Activated naive CD8-positive, alpha-beta T cell treated with anti-CD3 and anti-CD28 coated beads, Interleukin-2, amount 50 U/mL, for 24 hours (primary cell): ENCODE data around the gene MYO5B.
A peak's percentile ranks its signal among the peaks of the same experiment; 100 is the strongest.

Source experiments
- ATAC-seq: fragments of 150-1000 bp; cut with Tn5 transposase; one replicate; pipeline ENCODE4 v1.10.0; 2021
- DNase-seq: peaks from one replicate; pipeline ENCODE4 v3.0.0; 2021
- H3K27ac Mint-ChIP-seq: one replicate; pipeline ENCODE4 v1.8.0; 2021; ENCODE audit warnings: mild to moderate bottlenecking, mixed read lengths
- H3K27me3 Mint-ChIP-seq: one replicate; pipeline ENCODE4 v1.8.0; 2021; ENCODE audit warnings: mixed read lengths
- H3K36me3 Mint-ChIP-seq: one replicate; pipeline ENCODE4 v1.8.0; 2021; ENCODE audit warnings: low read depth, mixed read lengths
- H3K4me1 Mint-ChIP-seq: one replicate; pipeline ENCODE4 v1.8.0; 2021; ENCODE audit warnings: mixed read lengths
- H3K4me3 Mint-ChIP-seq: one replicate; pipeline ENCODE4 v1.8.0; 2021; ENCODE audit warnings: mild to moderate bottlenecking, moderate library complexity, mixed read lengths
- H3K9me3 Mint-ChIP-seq: one replicate; pipeline ENCODE4 v1.8.0; 2021; ENCODE audit warnings: mixed read lengths

MYO5B gene

DNA sequence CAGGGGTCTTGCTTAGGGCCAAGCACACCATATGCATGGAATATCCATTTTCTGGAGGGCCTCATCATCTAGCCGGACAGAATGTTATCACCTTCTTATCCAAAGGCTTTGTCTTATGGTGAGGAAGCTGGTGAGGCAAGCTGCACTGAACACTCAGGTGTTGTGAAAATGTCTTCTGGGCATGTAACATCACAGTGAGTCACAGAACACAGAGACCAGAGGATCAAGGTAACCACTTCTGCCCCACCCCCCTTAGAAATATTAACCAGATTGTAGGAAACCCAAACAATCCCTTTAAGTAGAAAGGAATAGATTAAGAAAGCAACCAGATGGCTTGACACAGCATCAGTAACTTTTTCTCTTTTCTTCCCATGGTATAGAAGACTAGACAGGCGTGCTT is 51.1 kb downstream of the MYO5B start:
- ATAC-seq (no peak), DNase-seq (no peak)
- H3K9me3 Mint-ChIP-seq = no peaks in the 10 kb centered on the region
- H3K27me3 Mint-ChIP-seq = peaks cover 19% of the 10 kb centered on the region
- H3K4me1 Mint-ChIP-seq = no peaks in the 10 kb centered on the region
- no peaks in the 10 kb centered on the region for H3K36me3 Mint-ChIP-seq
- H3K27ac Mint-ChIP-seq = no peak overlapping the region
- no peak overlapping the region for H3K4me3 Mint-ChIP-seq

DNA sequence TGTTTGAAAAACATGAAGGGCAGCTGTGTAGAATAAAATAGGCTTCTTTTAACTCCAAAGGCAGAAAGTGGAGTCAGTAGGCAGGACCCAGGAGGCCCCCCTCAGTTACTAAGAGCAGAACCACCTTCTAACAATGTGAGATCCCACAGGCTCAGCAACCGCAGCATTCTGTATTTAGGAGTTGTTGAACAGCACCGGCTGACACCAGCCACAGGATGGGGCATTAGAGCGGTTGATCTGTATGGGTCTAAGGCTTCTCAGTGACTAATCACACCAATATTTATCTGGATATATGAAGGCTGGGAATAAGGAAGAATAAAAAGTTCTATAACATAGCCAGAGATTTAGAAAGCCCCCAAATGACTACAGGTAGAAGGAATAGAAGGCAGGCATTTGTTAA is 51.7 kb downstream of the MYO5B start:
- DNase-seq (no peak), ATAC-seq (no peak)
- Mint-ChIP-seq H3K9me3 (no peaks in the 10 kb centered on the region), H3K4me1 (peaks cover 3% of the 10 kb centered on the region), H3K27me3 (peaks cover 19% of the 10 kb centered on the region), H3K4me3 (no peak overlapping the region), H3K36me3 (no peaks in the 10 kb centered on the region), H3K27ac (no peak overlapping the region)

DNA sequence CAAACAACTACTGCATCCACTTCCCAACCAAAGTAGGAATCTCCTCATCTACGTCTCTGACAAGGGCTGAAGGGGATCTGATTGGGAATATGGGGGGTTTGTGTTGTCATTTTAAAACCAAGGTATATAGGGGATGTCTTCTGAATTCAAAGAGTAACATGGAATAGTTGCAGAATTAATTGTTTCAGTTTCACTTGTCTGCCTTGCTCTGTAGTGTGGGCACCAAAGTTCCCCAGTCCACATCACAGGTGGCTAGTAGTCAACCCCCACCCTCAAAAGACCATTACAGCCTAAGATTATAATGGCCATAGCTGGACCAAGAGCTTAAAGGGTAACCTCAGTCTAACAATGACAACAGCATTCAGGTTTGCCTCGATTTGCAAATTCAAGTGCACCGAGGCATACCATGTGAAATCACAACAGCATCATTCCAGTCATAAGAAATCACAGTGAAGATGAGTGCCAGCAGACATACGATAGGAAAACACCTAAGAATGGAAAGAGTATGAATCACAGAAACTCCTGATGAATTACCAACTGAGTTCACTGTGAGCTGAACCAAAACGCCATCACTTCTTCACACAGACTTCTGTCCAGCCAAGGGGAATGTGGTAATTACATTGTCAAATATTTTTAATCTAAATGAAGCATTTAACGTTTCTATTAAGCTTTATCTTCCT is 52.4 kb downstream of the MYO5B start:
- H3K36me3 Mint-ChIP-seq = no peaks in the 10 kb centered on the region
- H3K4me3 Mint-ChIP-seq = no peak overlapping the region
- H3K27ac Mint-ChIP-seq = no peak overlapping the region
- peak; percentile 40 for ATAC-seq
- peaks cover 3% of the 10 kb centered on the region for H3K4me1 Mint-ChIP-seq
- H3K27me3 Mint-ChIP-seq = peaks cover 23% of the 10 kb centered on the region
- peaks cover 2% of the 10 kb centered on the region for H3K9me3 Mint-ChIP-seq
- DNase-seq = no peak

DNA sequence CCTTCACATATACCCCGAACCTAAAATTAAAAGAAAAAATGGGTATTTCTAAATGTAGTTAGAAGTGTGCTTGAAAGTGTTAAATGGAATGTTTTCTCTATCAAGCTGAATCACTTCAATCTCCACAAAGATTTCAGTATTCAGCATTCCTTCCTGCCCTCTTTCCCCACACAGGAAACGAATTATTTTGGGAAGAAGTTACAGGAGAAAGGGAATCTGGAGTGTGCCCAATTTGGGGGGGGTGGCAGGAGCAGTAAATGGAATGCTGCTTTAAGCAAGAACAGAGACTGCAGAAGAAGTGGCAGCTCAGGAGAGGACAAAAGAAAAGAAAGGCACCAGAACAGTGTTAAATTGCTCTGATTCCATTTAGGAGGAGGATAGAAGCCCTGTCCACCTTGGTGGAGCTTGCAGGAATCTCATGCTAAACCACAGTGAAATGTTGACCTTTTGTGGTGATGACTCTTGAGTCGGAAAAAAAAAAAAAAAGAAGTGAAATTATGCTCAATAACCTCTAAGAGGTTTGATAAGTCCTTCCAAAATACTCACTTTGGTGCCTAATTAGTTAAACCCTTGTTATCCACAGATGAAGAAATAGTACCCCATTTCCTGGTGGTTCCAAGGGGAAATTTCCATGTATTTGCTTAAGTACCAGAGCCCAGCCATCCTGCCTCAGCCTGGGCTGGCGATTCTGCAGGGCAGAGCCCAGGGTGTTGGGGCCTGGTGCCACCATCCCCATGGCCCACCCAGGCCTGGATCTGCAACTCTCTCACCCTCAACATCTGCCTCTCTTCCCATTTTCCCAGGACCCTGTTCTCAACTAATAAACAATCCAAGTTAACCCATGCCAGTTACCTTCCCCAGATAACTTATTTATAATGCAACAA is 56.5 kb downstream of the MYO5B start:
- ATAC-seq (no peak), DNase-seq (no peak)
- Mint-ChIP-seq H3K36me3 (no peaks in the 10 kb centered on the region), H3K9me3 (peaks cover 4% of the 10 kb centered on the region), H3K27ac (no peak overlapping the region), H3K4me1 (peaks cover 3% of the 10 kb centered on the region), H3K4me3 (no peak overlapping the region), H3K27me3 (peaks cover 25% of the 10 kb centered on the region)

DNA sequence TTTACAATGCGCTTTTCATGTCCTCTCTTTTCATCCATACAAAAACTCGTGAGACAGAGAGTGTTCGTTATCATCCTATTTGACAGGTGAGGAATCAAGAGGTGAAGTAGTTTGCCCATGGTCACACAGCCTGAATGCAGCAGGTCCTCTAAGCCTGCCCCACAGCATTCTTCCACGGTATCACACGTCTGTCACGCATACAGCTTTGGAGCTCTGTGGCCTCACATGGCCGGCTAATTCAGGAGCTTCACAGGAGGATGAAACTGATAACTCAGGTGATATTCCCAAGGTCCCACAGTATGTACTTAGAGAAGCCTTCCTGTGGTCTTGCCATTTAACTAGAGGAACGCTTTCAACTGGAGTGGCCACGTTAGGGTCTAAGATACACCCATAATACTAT is 59.0 kb downstream of the MYO5B start:
- Mint-ChIP-seq H3K4me1 (peaks cover 16% of the 10 kb centered on the region), H3K27ac (no peak overlapping the region), H3K4me3 (no peak overlapping the region), H3K27me3 (peaks cover 30% of the 10 kb centered on the region), H3K9me3 (peaks cover 4% of the 10 kb centered on the region), H3K36me3 (no peaks in the 10 kb centered on the region)
- ATAC-seq (no peak), DNase-seq (no peak)

DNA sequence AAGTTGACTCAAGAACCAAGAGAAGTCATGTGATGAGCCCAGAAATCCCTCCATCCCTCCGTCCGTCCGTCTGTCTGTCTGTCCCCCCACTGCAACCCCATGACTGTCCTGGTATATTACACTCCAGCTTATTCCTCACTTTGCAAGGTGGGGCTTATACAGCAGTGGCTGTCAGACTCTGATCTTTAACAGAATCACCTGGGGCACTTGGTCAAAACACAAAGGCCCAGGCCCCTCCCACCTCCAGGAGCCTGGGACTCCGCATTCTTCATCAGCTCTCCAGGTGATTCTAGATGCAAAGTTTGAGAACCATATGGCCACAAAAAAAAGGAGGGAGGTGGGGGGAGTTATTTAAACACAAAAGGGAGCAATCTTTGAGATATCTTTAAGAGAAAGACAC is 61.4 kb downstream of the MYO5B start:
- Mint-ChIP-seq H3K27me3 (peaks cover 39% of the 10 kb centered on the region), H3K9me3 (peaks cover 4% of the 10 kb centered on the region), H3K36me3 (no peaks in the 10 kb centered on the region), H3K4me3 (no peak overlapping the region), H3K4me1 (peaks cover 14% of the 10 kb centered on the region), H3K27ac (no peak overlapping the region)
- no peak for DNase-seq
- ATAC-seq = no peak

DNA sequence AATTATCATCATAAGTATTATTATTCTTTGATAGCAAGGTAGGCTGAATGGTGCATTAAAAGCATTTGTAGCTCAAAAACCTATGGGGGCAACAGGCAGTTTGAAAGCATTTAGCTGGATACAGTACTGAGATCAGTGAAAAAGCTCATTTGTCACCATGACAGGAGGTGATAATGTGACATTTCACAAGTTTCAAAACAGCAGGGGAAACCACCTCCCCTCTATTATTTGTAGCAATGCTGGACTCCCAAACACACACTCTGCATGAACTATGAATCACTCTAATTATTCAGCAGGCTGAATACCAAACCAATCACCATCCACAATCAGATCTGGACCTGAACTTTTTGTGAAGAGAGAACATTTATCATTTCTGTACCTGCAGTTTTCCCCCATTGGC is 63.4 kb downstream of the MYO5B start:
- DNase-seq (no peak), ATAC-seq (peak; percentile 98)
- no peak overlapping the region for H3K4me3 Mint-ChIP-seq
- H3K27me3 Mint-ChIP-seq = peaks cover 41% of the 10 kb centered on the region
- peaks cover 14% of the 10 kb centered on the region for H3K4me1 Mint-ChIP-seq
- no peak overlapping the region for H3K27ac Mint-ChIP-seq
- no peaks in the 10 kb centered on the region for H3K9me3 Mint-ChIP-seq
- no peaks in the 10 kb centered on the region for H3K36me3 Mint-ChIP-seq

DNA sequence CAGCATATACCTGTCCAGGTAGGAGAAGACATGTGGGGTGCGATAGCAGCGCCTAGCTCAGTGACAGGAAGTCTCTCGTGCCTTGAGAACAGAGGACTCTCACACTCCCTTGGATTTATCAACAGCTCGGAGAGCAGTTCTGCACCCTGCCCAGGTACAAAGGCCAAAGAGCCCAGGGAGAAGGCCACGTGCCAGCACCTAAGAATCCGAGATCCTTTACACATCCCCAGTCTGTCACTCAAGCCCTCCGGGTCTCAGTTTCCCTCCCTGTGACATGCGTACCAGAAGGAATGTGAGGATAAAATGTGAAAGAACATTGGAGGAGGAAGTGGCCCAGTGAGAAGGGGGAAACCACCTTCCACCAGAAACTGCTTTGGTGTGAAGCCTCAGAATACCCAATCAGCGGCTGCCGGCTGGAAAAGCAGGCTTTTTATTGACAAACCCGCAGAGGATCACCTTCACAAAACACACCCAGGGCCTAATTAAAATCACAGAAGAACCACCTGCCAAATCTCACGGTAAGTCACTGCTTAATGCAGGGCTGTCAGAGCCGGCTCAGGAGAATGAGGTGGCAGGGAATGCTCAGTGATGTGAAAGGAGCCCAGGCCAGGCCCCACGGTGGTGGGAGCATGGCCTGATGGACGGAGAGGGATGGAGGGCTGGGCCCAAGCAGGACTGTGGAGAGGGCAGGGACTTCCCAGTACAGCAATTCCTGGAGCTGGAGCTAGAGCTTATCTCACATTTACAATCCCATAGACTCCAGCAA is 66.3 kb downstream of the MYO5B start:
- Mint-ChIP-seq H3K36me3 (no peaks in the 10 kb centered on the region), H3K27ac (no peak overlapping the region), H3K4me1 (peaks cover 14% of the 10 kb centered on the region), H3K27me3 (peaks cover 35% of the 10 kb centered on the region), H3K4me3 (no peak overlapping the region), H3K9me3 (no peaks in the 10 kb centered on the region)
- ATAC-seq = no peak
- DNase-seq = no peak

DNA sequence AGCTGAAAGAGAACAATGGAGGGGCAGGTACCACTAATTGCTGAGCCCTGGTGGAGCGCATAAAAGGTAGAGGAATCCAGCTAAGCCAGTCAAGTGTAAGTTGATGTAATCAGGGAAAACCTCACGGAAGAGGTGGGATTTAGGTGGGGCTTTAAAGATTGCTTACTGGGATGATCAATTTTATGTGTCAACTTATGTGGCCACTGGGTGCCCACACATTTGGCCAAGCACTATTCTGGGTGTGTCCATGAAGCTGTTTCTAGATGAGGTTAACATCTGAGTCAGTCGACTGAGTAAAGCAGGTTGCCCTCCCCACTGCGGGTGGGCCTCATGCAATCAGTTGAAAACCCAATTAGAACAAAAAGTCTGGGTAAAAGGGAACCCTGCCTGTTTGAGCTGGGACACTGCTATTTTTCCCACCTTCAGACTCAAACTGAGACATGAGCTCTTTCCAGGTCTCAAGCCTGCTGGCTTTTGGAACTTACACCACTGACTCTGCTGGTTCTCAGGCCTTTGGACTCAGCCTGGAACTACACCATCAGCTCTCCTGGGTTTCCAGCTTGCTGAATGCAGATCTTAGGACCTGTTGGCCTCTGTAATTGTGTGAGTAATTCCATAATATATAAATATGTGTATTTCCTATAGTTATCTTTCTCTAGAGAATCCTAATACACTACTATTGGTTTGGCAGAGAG is 67.3 kb downstream of the MYO5B start:
- H3K36me3 Mint-ChIP-seq = no peaks in the 10 kb centered on the region
- H3K27me3 Mint-ChIP-seq = peaks cover 30% of the 10 kb centered on the region
- peaks cover 14% of the 10 kb centered on the region for H3K4me1 Mint-ChIP-seq
- no peaks in the 10 kb centered on the region for H3K9me3 Mint-ChIP-seq
- no peak overlapping the region for H3K27ac Mint-ChIP-seq
- no peak for ATAC-seq
- H3K4me3 Mint-ChIP-seq = no peak overlapping the region
- no peak for DNase-seq

DNA sequence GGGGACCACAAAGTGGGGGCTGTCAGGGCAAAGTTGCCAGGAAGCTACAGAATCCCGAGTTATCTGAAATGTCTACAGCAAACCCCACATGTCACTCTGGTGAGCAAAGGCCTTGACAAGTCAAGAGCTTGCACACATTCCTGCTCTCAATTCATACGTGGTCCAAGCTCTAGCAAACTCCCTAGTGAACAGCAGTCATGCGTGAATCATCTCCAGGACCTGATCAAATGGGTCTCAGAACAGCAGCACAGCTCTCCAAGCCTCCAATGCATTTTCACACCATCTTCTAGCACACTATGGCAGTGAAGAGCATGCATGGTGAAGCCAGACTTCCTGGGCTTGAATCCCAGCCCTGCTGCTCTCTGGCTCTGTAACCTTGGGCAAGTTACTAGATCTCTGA is 68.5 kb downstream of the MYO5B start:
- Mint-ChIP-seq H3K4me1 (peaks cover 6% of the 10 kb centered on the region), H3K4me3 (no peak overlapping the region), H3K27me3 (peaks cover 30% of the 10 kb centered on the region), H3K36me3 (no peaks in the 10 kb centered on the region), H3K27ac (no peak overlapping the region), H3K9me3 (no peaks in the 10 kb centered on the region)
- DNase-seq (no peak), ATAC-seq (no peak)

DNA sequence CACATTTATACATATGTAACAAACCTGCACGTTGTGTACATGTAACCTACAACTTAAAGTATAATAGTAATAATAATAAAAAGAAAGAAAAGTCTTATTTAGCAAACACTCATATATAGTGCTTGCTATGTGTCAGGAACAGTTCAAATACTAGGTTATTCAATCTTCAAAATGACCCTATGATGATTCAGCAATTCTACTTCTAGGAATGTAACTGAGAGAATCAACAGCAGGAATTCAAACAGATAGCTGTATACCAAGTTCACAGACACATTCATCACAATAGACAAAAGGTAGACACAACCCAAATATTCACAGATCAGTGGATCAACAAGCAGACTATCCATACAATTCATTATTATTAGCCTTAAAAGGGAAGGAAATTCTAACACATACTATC is 69.5 kb downstream of the MYO5B start:
- no peak for ATAC-seq
- Mint-ChIP-seq H3K4me1 (no peaks in the 10 kb centered on the region), H3K27ac (no peak overlapping the region), H3K36me3 (no peaks in the 10 kb centered on the region), H3K9me3 (no peaks in the 10 kb centered on the region), H3K4me3 (no peak overlapping the region), H3K27me3 (peaks cover 29% of the 10 kb centered on the region)
- DNase-seq = no peak

DNA sequence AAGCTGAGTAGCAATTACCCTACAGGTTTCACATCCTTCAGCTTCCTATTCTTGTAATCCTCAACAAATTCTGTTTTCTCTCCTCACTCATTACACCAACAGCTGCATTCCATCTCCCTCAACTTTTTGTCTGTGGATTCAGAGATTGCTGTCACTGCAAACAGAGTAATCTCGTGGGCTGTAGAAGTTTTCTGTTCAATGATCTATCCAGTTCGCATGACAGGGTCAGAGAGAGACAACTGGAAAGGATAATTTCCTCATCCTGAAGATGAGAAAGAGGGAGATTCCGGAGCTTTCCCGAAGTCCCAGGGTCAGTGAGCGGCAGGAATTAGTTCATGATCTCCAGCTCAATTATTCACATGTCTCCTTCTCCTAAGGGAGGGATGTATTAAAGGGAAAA is 75.7 kb downstream of the MYO5B start:
- DNase-seq (no peak), ATAC-seq (no peak)
- Mint-ChIP-seq H3K27me3 (peaks cover 12% of the 10 kb centered on the region), H3K9me3 (no peaks in the 10 kb centered on the region), H3K4me1 (no peaks in the 10 kb centered on the region), H3K27ac (no peak overlapping the region), H3K36me3 (no peaks in the 10 kb centered on the region), H3K4me3 (no peak overlapping the region)

DNA sequence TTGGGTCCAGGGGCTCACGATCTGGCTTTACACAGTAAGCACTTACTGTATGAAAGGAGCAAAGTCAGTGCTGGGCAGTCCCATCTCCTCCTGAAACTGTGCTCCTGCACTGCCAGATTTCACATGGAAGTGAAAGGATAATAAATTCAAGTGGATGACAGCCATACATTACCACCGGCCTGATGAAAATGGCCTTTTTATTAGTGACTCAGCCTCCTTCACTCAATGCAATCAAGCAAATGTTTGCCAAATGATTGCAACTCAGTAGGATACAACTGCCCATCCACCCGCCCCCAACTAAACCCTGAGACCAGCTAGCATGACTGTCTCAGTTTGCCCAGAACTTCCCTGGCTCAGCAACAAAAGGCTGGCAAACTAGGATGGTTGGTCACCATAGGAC is 77.1 kb downstream of the MYO5B start:
- no peaks in the 10 kb centered on the region for H3K4me1 Mint-ChIP-seq
- no peak overlapping the region for H3K27ac Mint-ChIP-seq
- DNase-seq = no peak
- no peak for ATAC-seq
- H3K4me3 Mint-ChIP-seq = no peak overlapping the region
- no peaks in the 10 kb centered on the region for H3K9me3 Mint-ChIP-seq
- no peaks in the 10 kb centered on the region for H3K36me3 Mint-ChIP-seq
- peaks cover 15% of the 10 kb centered on the region for H3K27me3 Mint-ChIP-seq

DNA sequence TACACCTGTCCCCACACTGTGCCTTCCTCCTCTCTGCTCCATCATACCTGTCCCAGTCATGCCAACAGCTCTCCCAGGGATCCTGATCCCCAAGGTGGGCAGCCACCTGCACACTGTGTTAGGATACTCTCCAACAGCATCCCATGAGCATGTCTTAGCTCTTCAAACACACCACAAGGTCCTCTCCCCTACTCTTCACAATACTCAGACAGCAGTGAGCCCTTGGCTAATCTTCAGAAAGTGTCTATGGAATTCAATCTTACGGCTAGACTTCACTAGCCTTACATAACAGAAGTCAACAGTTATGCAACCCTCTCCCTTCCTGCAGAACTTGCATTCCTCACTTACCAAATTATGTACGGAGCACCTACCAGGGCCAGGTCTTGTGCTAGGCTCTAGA is 79.9 kb downstream of the MYO5B start:
- H3K4me1 Mint-ChIP-seq = no peaks in the 10 kb centered on the region
- no peak overlapping the region for H3K27ac Mint-ChIP-seq
- no peak overlapping the region for H3K4me3 Mint-ChIP-seq
- ATAC-seq (no peak), DNase-seq (no peak)
- no peaks in the 10 kb centered on the region for H3K9me3 Mint-ChIP-seq
- no peaks in the 10 kb centered on the region for H3K36me3 Mint-ChIP-seq
- H3K27me3 Mint-ChIP-seq = peaks cover 18% of the 10 kb centered on the region
